ENCODE data around the gene RAPGEF2. TPM values are rescaled to one million over a fixed set of nuclear protein-coding genes. Genes with fewer than 3 reads are reported as not detected.

RAPGEF2 gene
- total and polyA plus RNA-seq, 9 donors = 16.9 to 33.6 (median 22.7) TPM

DNA sequence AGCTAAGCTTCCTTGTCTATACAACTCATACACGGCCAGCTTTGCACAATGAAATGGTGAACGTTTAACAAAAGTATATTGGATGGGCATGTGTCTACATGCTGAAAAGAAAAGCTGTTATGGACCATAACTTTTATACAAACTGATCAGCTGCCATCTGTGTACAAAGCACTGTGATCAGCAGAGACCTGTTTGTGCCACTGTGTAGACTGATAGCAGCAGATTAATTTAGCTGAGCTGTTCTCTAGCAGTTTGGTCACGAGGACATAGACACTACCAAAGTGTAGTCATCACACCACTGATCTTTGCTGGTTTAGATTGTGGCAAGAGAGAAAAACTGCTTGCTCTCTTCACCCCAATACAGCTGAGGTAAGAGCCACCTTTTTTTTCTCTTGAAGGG lies 124.5 kb downstream of the RAPGEF2 start:
- Histone ChIP-seq H3K4me3 (ENCODE audit: low read length) (no peak overlapping the region), H3K9me3 (replicated peaks; ENCODE audit: control insufficient read depth, low read depth, low read length) (no peaks in the 10 kb centered on the region), H3K27me3 (ENCODE audit: control insufficient read depth, insufficient read depth, low read length) (no peaks in the 10 kb centered on the region), H3K27ac (ENCODE audit: low read length) (peak overlapping the region; percentile 70), H3K36me3 (ENCODE audit: control insufficient read depth, insufficient read depth, low read length) (no peaks in the 10 kb centered on the region), H3K4me1 (ENCODE audit: control insufficient read depth, insufficient read depth, low read length) (peaks cover 10% of the 10 kb centered on the region)
- DNase-seq = no peak
- no CpG with 5 or more reads among the region's 3 CpGs for WGBS (ENCODE audit: insufficient coverage)

DNA sequence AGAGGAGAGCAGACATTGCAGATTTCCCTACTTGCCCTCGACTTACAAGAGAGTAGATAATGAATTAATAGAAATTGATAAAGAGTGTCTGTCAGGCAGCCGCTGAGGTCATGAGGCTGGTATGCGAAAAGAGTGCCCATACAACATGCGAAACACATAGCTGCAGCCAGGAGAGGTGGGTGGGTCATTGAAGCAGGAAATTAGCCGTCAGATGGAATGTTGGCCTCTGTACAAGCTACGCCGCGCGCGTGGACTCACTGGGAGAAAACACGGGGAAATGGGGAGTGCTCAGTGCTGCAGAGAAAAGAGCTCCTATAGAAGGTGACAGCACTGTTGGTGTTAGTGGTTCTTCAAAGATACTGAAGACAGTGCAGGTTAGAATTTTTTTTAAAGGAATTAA lies 125.1 kb downstream of the RAPGEF2 start:
- Histone ChIP-seq H3K36me3 (ENCODE audit: control insufficient read depth, insufficient read depth, low read length) (no peaks in the 10 kb centered on the region), H3K4me1 (ENCODE audit: control insufficient read depth, insufficient read depth, low read length) (peaks cover 10% of the 10 kb centered on the region), H3K9me3 (replicated peaks; ENCODE audit: control insufficient read depth, low read depth, low read length) (no peaks in the 10 kb centered on the region), H3K27me3 (ENCODE audit: control insufficient read depth, insufficient read depth, low read length) (no peaks in the 10 kb centered on the region), H3K4me3 (ENCODE audit: low read length) (peak overlapping the region; percentile 22), H3K27ac (ENCODE audit: low read length) (peak overlapping the region; percentile 70)
- peak; percentile 82 for DNase-seq
- WGBS (ENCODE audit: insufficient coverage) = 22% methylated on average over 10 of the region's 11 CpGs

DNA sequence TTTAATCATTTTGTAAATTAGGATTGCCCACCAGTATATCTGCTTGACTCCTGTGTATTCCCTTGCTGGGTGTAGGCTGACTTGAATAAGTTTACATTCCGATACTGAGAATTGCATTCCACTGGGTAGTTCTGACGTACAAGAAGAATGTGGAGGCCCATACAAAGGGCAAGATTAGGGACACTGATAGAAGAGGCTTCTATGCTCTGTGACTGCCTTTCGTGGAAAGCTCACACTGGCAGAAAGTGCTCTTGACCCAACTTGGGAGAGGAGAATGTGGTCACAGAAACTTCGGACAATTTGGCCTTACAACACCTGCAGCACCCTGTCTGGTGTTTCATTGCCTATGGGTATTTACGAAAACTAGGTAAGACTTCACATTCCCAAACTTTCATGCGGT lies 126.3 kb downstream of the RAPGEF2 start:
- peak; percentile 41 for DNase-seq
- H3K4me3 ChIP-seq (ENCODE audit: low read length) = peak overlapping the region; percentile 29
- H3K4me1 ChIP-seq (ENCODE audit: control insufficient read depth, insufficient read depth, low read length) = peaks cover 10% of the 10 kb centered on the region
- 59% methylated on average over 3 of the region's 6 CpGs for WGBS (ENCODE audit: insufficient coverage)
- peak overlapping the region; percentile 42 for H3K27ac ChIP-seq (ENCODE audit: low read length)
- no peaks in the 10 kb centered on the region for H3K36me3 ChIP-seq (ENCODE audit: control insufficient read depth, insufficient read depth, low read length)
- H3K9me3 ChIP-seq (replicated peaks; ENCODE audit: control insufficient read depth, low read depth, low read length) = no peaks in the 10 kb centered on the region
- no peaks in the 10 kb centered on the region for H3K27me3 ChIP-seq (ENCODE audit: control insufficient read depth, insufficient read depth, low read length)

DNA sequence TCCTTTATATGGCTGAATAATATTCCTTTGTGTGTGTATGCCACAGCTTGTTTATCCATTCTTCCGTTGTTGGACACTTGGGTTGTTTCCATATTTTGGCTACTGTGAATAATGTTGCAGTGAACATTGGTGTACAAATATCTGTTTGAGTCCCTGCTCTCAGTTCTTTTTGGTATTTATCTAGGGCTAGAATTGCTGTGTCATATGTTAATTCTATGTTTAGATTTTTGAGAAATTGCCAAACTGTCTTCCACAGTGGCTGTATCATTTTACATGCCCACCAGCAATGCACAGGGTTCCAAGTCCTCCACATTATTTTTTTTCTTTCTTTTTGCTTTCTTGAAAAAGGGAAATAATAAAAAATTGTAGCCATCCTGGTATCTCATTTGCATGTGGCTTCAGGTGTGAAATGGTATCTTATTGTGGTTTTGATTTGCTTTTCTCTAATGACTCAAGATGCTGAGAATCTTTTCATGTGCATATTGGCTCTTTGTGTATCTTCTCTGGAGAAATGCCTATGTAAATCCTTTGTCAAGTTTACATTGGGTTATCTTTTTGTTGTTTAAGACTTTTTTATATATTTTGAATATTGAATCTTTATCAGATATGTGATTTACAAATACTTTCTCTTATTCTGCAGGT lies 129.7 kb downstream of the RAPGEF2 start:
- no peak overlapping the region for H3K27ac ChIP-seq (ENCODE audit: low read length)
- WGBS (ENCODE audit: insufficient coverage) = no CpG with 5 or more reads among the region's 1 CpG
- H3K4me1 ChIP-seq (ENCODE audit: control insufficient read depth, insufficient read depth, low read length) = peaks cover 8% of the 10 kb centered on the region

DNA sequence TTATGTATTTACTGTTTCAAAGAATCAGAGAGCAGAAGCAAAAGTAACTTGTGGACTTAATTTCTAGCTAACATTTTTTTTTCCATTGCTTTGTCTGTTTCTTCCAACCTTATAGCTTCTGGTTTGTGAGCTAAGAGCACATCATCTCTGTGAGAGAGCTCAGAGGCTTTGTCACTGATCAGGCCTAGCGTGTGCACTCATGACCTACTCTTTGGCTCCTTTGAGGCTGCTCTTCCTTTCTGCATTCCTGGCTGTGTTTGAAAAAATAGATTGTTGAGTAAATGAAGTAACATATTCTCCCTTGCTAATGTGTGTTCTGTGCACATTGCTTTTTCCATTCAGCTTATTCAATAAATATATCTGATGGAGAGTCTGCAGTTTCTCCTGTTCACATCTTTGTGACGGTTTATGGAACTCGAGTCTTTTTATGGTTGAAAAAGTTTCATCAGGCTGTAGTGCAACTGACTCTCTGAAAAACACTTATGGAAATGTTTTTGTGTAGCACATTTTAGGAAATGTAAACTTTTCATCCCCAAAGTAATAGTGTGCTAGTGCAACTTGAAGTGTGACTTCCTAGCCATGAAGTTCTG lies 133.0 kb downstream of the RAPGEF2 start:
- peaks cover 2% of the 10 kb centered on the region for H3K9me3 ChIP-seq (replicated peaks; ENCODE audit: control insufficient read depth, low read depth, low read length)
- no peak overlapping the region for H3K4me3 ChIP-seq (ENCODE audit: low read length)
- H3K4me1 ChIP-seq (ENCODE audit: control insufficient read depth, insufficient read depth, low read length) = no peaks in the 10 kb centered on the region
- no peak overlapping the region for H3K27ac ChIP-seq (ENCODE audit: low read length)
- peak; percentile 21 for DNase-seq
- H3K27me3 ChIP-seq (ENCODE audit: control insufficient read depth, insufficient read depth, low read length) = no peaks in the 10 kb centered on the region
- no peaks in the 10 kb centered on the region for H3K36me3 ChIP-seq (ENCODE audit: control insufficient read depth, insufficient read depth, low read length)
- no CpG with 5 or more reads among the region's 3 CpGs for whole genome bisulfite sequencing (ENCODE audit: insufficient coverage)

More for the DNA sequence above, 129.7 kb downstream of the RAPGEF2 start:
- peaks cover 2% of the 10 kb centered on the region for H3K9me3 ChIP-seq (replicated peaks; ENCODE audit: control insufficient read depth, low read depth, low read length)
- H3K36me3 ChIP-seq (ENCODE audit: control insufficient read depth, insufficient read depth, low read length) = no peaks in the 10 kb centered on the region
- DNase-seq = no peak
- H3K27me3 ChIP-seq (ENCODE audit: control insufficient read depth, insufficient read depth, low read length) = no peaks in the 10 kb centered on the region
- no peak overlapping the region for H3K4me3 ChIP-seq (ENCODE audit: low read length)

DNA sequence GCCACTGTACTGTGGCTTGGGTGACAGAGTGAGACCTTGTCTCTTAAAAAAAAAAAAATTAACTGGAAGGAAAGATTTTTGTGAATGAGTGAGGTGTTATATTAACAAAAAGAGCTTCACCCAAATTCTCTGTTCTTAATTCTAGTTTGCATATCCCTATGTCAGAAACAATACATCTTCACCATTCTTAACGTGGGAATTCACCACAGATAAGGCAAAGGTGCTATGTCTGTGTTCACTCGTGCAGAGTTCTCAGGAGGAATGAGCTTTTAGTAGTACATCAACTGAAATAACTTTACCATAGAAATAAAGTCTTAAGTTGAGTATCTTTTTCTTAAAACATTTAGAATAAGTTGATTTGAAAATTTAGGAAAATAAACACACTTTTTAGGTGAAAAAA lies 135.1 kb downstream of the RAPGEF2 start:
- Histone ChIP-seq H3K36me3 (ENCODE audit: control insufficient read depth, insufficient read depth, low read length) (no peaks in the 10 kb centered on the region), H3K4me1 (ENCODE audit: control insufficient read depth, insufficient read depth, low read length) (no peaks in the 10 kb centered on the region), H3K9me3 (replicated peaks; ENCODE audit: control insufficient read depth, low read depth, low read length) (peaks cover 2% of the 10 kb centered on the region), H3K4me3 (ENCODE audit: low read length) (no peak overlapping the region), H3K27me3 (ENCODE audit: control insufficient read depth, insufficient read depth, low read length) (no peaks in the 10 kb centered on the region), H3K27ac (ENCODE audit: low read length) (no peak overlapping the region)
- DNase-seq = no peak
- WGBS (ENCODE audit: insufficient coverage) = no CpG with 5 or more reads among the region's 2 CpGs

DNA sequence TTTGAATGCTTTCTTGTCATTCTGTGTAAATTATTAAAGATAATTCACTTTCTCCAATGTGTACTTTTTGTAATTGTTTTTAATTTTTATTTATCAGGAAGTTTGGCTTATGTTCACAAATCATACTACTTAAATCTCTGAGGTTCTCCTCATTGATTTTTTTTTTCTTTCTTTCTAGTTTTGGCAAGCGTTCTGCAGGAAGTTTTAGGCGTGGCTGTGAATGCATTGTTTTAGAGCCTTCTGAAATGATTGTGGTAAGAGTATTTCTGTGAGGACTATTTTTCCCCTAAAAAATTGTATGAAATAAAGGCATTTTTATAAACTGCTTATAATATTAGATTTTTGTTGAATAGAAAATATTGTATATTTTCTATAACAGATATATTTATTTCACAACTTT lies 135.8 kb downstream of the RAPGEF2 start:
- no peak overlapping the region for H3K27ac ChIP-seq (ENCODE audit: low read length)
- no peaks in the 10 kb centered on the region for H3K4me1 ChIP-seq (ENCODE audit: control insufficient read depth, insufficient read depth, low read length)
- no peaks in the 10 kb centered on the region for H3K36me3 ChIP-seq (ENCODE audit: control insufficient read depth, insufficient read depth, low read length)
- no CpG with 5 or more reads among the region's 2 CpGs for whole genome bisulfite sequencing (ENCODE audit: insufficient coverage)
- no peaks in the 10 kb centered on the region for H3K27me3 ChIP-seq (ENCODE audit: control insufficient read depth, insufficient read depth, low read length)
- peaks cover 2% of the 10 kb centered on the region for H3K9me3 ChIP-seq (replicated peaks; ENCODE audit: control insufficient read depth, low read depth, low read length)
- DNase-seq = peak; percentile 67
- no peak overlapping the region for H3K4me3 ChIP-seq (ENCODE audit: low read length)

DNA sequence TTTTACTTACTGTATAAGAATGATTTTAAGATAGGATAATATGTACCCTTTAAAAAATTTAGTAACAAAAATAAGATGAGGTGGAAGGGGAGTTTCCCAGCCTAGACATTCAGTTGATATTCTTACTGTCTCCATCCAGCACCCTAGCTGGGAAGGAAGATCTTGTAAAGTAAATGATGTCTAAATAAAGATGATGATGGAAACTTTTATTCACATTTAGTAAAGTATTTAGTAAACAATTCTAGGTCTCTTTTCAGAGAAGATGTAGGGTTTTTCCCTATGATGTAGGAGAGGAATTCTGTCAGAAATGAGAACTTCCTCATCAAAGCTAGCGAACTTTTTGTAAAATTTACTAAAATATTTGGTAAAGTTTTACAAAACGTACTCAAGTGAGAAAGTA lies 136.8 kb downstream of the RAPGEF2 start:
- H3K9me3 ChIP-seq (replicated peaks; ENCODE audit: control insufficient read depth, low read depth, low read length) = peaks cover 2% of the 10 kb centered on the region
- no peak overlapping the region for H3K4me3 ChIP-seq (ENCODE audit: low read length)
- no peak for DNase-seq
- H3K4me1 ChIP-seq (ENCODE audit: control insufficient read depth, insufficient read depth, low read length) = no peaks in the 10 kb centered on the region
- WGBS (ENCODE audit: insufficient coverage) = no CpG with 5 or more reads among the region's 2 CpGs
- H3K27ac ChIP-seq (ENCODE audit: low read length) = no peak overlapping the region
- no peaks in the 10 kb centered on the region for H3K27me3 ChIP-seq (ENCODE audit: control insufficient read depth, insufficient read depth, low read length)
- H3K36me3 ChIP-seq (ENCODE audit: control insufficient read depth, insufficient read depth, low read length) = no peaks in the 10 kb centered on the region

DNA sequence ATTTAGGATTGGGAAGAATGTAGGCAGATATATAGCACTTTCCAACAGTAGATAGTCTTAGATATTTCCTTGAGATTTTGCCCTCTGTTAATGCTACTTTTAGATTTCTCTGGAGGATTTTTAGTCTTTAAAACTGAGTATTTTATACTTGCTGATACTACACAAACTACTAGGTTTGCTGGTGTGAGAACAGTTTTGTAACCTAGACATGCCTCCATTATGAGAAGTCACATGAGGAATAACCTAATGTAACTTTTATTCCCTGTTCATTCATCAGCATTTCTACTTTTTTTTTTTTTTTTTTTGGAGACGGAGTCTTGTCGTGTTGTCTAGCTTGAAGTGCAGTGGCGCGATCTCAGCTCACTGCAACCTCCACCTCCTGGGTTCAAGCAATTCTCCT lies 137.2 kb downstream of the RAPGEF2 start:
- Histone ChIP-seq H3K27me3 (ENCODE audit: control insufficient read depth, insufficient read depth, low read length) (no peaks in the 10 kb centered on the region), H3K9me3 (replicated peaks; ENCODE audit: control insufficient read depth, low read depth, low read length) (peaks cover 2% of the 10 kb centered on the region), H3K36me3 (ENCODE audit: control insufficient read depth, insufficient read depth, low read length) (no peaks in the 10 kb centered on the region), H3K4me3 (ENCODE audit: low read length) (no peak overlapping the region), H3K4me1 (ENCODE audit: control insufficient read depth, insufficient read depth, low read length) (no peaks in the 10 kb centered on the region), H3K27ac (ENCODE audit: low read length) (no peak overlapping the region)
- WGBS (ENCODE audit: insufficient coverage) = no CpG with 5 or more reads among the region's 4 CpGs
- DNase-seq = no peak

DNA sequence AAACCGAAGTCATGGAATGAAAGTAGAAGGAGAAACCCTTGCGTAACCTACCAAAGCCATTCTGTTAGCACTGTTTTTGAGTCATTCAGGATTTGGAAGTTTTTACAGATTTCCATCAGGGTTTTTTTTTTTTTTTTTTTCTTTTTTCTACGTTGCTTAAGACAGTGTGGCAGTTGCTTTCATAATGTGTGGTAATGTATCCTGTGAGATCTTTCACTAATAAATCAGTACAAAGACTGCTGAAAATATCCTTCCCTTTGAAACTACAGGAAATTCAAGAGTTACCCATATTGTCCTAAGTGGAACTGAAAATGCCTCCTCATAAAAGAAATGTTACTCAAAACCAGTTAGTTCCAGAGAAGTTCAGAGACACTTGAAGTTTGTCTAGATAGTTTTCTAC lies 137.8 kb downstream of the RAPGEF2 start:
- H3K4me1 ChIP-seq (ENCODE audit: control insufficient read depth, insufficient read depth, low read length) = no peaks in the 10 kb centered on the region
- peaks cover 2% of the 10 kb centered on the region for H3K9me3 ChIP-seq (replicated peaks; ENCODE audit: control insufficient read depth, low read depth, low read length)
- WGBS (ENCODE audit: insufficient coverage) = no CpG with 5 or more reads among the region's 3 CpGs
- H3K27ac ChIP-seq (ENCODE audit: low read length) = peak overlapping the region; percentile 31
- DNase-seq = peak; percentile 27
- H3K36me3 ChIP-seq (ENCODE audit: control insufficient read depth, insufficient read depth, low read length) = no peaks in the 10 kb centered on the region
- H3K27me3 ChIP-seq (ENCODE audit: control insufficient read depth, insufficient read depth, low read length) = no peaks in the 10 kb centered on the region
- H3K4me3 ChIP-seq (ENCODE audit: low read length) = no peak overlapping the region
